OCI-LY3 (cell line): Measurements from ENCODE around the gene LGALS1.
"Not testable (repeated sequence)": the region's sequence is repeated elsewhere in the genome, so short reads cannot be mapped to it uniquely, and the experiment has no call there.

Experiments
- EZH2phosphoT487 ChIP-seq: fragments of 200-600 bp; shearing (Covaris generic); IDR thresholded peaks from 2 replicates; pipeline ENCODE4 v1.6.1; 2018; ENCODE audit warnings: antibody characterized with exemption, mixed run types, low read depth
- TF ChIP-seq, protein P1 (sequence below): fragments of 200-600, 300-600 bp; sonication (generic); IDR thresholded peaks from 2 replicates; pipeline ENCODE4 v1.5.1; 2014; ENCODE audit warnings: antibody characterized with exemption, low read length, low read depth

DNA sequence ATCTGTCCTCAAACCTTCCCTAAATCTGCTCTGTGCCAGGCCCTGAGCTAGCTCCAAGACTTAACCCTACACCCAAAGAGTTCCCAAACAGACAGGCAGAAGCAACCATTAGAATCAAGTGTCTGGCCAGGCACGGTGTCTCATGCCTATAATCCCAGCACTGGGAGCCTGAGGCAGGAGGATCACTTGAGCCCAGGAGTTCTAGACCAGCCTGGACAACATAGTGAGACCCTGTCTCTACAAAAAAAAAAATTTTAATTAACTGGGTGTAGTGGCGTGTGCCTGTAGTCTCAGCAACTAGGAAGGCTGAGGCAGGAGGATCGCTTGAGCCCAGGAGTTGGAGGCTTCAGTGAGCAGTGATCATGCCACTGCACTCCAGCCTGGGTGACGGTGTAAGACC lies 18.9 kb upstream of the LGALS1 start:
- TF ChIP-seq, protein P1, sequence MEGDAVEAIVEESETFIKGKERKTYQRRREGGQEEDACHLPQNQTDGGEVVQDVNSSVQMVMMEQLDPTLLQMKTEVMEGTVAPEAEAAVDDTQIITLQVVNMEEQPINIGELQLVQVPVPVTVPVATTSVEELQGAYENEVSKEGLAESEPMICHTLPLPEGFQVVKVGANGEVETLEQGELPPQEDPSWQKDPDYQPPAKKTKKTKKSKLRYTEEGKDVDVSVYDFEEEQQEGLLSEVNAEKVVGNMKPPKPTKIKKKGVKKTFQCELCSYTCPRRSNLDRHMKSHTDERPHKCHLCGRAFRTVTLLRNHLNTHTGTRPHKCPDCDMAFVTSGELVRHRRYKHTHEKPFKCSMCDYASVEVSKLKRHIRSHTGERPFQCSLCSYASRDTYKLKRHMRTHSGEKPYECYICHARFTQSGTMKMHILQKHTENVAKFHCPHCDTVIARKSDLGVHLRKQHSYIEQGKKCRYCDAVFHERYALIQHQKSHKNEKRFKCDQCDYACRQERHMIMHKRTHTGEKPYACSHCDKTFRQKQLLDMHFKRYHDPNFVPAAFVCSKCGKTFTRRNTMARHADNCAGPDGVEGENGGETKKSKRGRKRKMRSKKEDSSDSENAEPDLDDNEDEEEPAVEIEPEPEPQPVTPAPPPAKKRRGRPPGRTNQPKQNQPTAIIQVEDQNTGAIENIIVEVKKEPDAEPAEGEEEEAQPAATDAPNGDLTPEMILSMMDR = not testable (repeated sequence)
- not testable (repeated sequence) for TF ChIP-seq EZH2phosphoT487
